ENCODE data around the gene SLC25A45.
A peak's percentile ranks its signal among the peaks of the same experiment; 100 is the strongest.

DNA sequence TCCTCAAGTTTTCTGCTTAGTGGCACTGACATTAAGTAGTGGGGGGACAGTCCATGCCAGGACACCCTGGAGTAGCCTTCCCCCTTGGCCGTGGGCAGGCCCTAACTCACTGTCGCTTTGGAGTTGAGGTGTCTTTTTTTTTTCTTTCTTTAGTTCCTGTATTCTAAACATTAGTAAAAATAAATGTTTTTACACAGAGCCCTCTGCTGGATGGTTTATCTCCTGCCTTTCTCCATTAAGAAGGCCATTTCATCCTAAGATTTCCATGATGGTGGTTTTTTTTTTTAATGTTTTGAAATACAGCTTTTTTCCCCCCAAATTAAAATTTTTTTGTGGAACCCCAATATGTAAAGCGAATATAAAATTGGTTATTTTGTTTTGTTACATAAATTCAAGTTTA, 29.7 kb downstream of the SLC25A45 start:
- TF ChIP-seq, protein P1, sequence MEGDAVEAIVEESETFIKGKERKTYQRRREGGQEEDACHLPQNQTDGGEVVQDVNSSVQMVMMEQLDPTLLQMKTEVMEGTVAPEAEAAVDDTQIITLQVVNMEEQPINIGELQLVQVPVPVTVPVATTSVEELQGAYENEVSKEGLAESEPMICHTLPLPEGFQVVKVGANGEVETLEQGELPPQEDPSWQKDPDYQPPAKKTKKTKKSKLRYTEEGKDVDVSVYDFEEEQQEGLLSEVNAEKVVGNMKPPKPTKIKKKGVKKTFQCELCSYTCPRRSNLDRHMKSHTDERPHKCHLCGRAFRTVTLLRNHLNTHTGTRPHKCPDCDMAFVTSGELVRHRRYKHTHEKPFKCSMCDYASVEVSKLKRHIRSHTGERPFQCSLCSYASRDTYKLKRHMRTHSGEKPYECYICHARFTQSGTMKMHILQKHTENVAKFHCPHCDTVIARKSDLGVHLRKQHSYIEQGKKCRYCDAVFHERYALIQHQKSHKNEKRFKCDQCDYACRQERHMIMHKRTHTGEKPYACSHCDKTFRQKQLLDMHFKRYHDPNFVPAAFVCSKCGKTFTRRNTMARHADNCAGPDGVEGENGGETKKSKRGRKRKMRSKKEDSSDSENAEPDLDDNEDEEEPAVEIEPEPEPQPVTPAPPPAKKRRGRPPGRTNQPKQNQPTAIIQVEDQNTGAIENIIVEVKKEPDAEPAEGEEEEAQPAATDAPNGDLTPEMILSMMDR (conservative IDR thresholded peaks at IDR 0.05; ENCODE audit: low read depth in 2 of 2), result peak in 1 of 2 experiments; percentile 39; a peak in 2 of 4 replicates
- no peak for TF ChIP-seq CREB1 (CRISPR knock-in tag; IDR thresholded peaks at IDR 0.05; ENCODE audit: low read depth)
- TF ChIP-seq, protein P2, sequence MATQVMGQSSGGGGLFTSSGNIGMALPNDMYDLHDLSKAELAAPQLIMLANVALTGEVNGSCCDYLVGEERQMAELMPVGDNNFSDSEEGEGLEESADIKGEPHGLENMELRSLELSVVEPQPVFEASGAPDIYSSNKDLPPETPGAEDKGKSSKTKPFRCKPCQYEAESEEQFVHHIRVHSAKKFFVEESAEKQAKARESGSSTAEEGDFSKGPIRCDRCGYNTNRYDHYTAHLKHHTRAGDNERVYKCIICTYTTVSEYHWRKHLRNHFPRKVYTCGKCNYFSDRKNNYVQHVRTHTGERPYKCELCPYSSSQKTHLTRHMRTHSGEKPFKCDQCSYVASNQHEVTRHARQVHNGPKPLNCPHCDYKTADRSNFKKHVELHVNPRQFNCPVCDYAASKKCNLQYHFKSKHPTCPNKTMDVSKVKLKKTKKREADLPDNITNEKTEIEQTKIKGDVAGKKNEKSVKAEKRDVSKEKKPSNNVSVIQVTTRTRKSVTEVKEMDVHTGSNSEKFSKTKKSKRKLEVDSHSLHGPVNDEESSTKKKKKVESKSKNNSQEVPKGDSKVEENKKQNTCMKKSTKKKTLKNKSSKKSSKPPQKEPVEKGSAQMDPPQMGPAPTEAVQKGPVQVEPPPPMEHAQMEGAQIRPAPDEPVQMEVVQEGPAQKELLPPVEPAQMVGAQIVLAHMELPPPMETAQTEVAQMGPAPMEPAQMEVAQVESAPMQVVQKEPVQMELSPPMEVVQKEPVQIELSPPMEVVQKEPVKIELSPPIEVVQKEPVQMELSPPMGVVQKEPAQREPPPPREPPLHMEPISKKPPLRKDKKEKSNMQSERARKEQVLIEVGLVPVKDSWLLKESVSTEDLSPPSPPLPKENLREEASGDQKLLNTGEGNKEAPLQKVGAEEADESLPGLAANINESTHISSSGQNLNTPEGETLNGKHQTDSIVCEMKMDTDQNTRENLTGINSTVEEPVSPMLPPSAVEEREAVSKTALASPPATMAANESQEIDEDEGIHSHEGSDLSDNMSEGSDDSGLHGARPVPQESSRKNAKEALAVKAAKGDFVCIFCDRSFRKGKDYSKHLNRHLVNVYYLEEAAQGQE (IDR thresholded peaks at IDR 0.05; ENCODE audit: unreplicated experiment), result no peak
- TF ChIP-seq, protein P3, sequence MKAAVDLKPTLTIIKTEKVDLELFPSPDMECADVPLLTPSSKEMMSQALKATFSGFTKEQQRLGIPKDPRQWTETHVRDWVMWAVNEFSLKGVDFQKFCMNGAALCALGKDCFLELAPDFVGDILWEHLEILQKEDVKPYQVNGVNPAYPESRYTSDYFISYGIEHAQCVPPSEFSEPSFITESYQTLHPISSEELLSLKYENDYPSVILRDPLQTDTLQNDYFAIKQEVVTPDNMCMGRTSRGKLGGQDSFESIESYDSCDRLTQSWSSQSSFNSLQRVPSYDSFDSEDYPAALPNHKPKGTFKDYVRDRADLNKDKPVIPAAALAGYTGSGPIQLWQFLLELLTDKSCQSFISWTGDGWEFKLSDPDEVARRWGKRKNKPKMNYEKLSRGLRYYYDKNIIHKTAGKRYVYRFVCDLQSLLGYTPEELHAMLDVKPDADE (IDR thresholded peaks at IDR 0.05), result no peak
- no peak for TF ChIP-seq EZH2 (IDR thresholded peaks at IDR 0.05; ENCODE audit: low read depth, unreplicated experiment)
- TF ChIP-seq ZNF331 (CRISPR knock-in tag; IDR thresholded peaks at IDR 0.05; ENCODE audit: low read depth), result no peak
- TF ChIP-seq POLR2AphosphoS5 (IDR thresholded peaks at IDR 0.05; ENCODE audit: low read depth), result no peak
- no peak for TF ChIP-seq JUNB (IDR thresholded peaks at IDR 0.05; ENCODE audit: unreplicated experiment)
- no peak for TF ChIP-seq NANOG (IDR thresholded peaks at IDR 0.05; ENCODE audit: borderline replicate concordance)
- TF ChIP-seq ZNF114 (CRISPR knock-in tag; IDR thresholded peaks at IDR 0.05), result no peak
- TF ChIP-seq, protein P4, sequence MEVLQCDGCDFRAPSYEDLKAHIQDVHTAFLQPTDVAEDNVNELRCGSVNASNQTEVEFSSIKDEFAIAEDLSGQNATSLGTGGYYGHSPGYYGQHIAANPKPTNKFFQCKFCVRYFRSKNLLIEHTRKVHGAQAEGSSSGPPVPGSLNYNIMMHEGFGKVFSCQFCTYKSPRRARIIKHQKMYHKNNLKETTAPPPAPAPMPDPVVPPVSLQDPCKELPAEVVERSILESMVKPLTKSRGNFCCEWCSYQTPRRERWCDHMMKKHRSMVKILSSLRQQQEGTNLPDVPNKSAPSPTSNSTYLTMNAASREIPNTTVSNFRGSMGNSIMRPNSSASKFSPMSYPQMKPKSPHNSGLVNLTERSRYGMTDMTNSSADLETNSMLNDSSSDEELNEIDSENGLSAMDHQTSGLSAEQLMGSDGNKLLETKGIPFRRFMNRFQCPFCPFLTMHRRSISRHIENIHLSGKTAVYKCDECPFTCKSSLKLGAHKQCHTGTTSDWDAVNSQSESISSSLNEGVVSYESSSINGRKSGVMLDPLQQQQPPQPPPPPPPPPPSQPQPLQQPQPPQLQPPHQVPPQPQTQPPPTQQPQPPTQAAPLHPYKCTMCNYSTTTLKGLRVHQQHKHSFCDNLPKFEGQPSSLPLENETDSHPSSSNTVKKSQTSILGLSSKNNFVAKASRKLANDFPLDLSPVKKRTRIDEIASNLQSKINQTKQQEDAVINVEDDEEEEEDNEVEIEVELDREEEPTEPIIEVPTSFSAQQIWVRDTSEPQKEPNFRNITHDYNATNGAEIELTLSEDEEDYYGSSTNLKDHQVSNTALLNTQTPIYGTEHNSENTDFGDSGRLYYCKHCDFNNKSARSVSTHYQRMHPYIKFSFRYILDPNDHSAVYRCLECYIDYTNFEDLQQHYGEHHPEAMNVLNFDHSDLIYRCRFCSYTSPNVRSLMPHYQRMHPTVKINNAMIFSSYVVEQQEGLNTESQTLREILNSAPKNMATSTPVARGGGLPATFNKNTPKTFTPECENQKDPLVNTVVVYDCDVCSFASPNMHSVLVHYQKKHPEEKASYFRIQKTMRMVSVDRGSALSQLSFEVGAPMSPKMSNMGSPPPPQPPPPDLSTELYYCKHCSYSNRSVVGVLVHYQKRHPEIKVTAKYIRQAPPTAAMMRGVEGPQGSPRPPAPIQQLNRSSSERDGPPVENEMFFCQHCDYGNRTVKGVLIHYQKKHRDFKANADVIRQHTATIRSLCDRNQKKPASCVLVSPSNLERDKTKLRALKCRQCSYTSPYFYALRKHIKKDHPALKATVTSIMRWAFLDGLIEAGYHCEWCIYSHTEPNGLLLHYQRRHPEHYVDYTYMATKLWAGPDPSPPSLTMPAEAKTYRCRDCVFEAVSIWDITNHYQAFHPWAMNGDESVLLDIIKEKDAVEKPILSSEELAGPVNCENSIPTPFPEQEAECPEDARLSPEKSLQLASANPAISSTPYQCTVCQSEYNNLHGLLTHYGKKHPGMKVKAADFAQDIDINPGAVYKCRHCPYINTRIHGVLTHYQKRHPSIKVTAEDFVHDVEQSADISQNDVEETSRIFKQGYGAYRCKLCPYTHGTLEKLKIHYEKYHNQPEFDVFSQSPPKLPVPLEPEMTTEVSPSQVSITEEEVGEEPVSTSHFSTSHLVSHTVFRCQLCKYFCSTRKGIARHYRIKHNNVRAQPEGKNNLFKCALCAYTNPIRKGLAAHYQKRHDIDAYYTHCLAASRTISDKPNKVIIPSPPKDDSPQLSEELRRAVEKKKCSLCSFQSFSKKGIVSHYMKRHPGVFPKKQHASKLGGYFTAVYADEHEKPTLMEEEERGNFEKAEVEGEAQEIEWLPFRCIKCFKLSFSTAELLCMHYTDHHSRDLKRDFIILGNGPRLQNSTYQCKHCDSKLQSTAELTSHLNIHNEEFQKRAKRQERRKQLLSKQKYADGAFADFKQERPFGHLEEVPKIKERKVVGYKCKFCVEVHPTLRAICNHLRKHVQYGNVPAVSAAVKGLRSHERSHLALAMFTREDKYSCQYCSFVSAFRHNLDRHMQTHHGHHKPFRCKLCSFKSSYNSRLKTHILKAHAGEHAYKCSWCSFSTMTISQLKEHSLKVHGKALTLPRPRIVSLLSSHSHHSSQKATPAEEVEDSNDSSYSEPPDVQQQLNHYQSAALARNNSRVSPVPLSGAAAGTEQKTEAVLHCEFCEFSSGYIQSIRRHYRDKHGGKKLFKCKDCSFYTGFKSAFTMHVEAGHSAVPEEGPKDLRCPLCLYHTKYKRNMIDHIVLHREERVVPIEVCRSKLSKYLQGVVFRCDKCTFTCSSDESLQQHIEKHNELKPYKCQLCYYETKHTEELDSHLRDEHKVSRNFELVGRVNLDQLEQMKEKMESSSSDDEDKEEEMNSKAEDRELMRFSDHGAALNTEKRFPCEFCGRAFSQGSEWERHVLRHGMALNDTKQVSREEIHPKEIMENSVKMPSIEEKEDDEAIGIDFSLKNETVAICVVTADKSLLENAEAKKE (CRISPR knock-in tag; IDR thresholded peaks at IDR 0.05), result no peak

Data from GM23338 (cell line).